Muscle of arm (tissue), 14 donors: ENCODE data around the gene ANKLE2. TPM values are rescaled to one million over a fixed set of nuclear protein-coding genes. Genes with fewer than 3 reads are reported as not detected.
"Not testable (repeated sequence)": the region's sequence is repeated elsewhere in the genome, so short reads cannot be mapped to it uniquely, and the experiment has no call there.

Source experiments
- DNase-seq: peaks from one replicate; pipeline ENCODE4 v3.0.0-alpha.2; 2013
- long read RNA-seq, 11 donors: transcript quantifications; one replicate each; lab custom pipeline, GENCODE V29; 2026
- polyA plus RNA-seq, 12 donors: library from polyadenylated mRNA; unstranded; fragments of 120-200 nt; gene quantifications; one replicate each; pipeline ENCODE4 v1.2.1, GENCODE V29; 2013; ENCODE audit not compliant: insufficient read length in 12 of 12

The ANKLE2 gene
- polyA plus RNA-seq, result 10 to 100 TPM in 11 of 12 donors, not detected in 1; 28.4 to 66.6 (median 44.2) TPM
- long read RNA-seq, donor 1, full-length matches to known transcripts, result 5 of 18 reads
- long read RNA-seq, donor 1, partial matches to known transcripts, result 13 of 18 reads
- long read RNA-seq, donor 1, other reads (novel, unspliced or antisense), result 0 of 18 reads
- long read RNA-seq, donor 2, full-length matches to known transcripts, result 13 of 13 reads
- long read RNA-seq, donor 2, partial matches to known transcripts, result 0 of 13 reads
- long read RNA-seq, donor 2, other reads (novel, unspliced or antisense), result 0 of 13 reads
- long read RNA-seq, donor 3, full-length matches to known transcripts, result 2 of 2 reads
- long read RNA-seq, donor 3, partial matches to known transcripts, result 0 of 2 reads
- long read RNA-seq, donor 3, other reads (novel, unspliced or antisense), result 0 of 2 reads
- long read RNA-seq, donor 4, full-length matches to known transcripts, result 4 of 4 reads
- long read RNA-seq, donor 4, partial matches to known transcripts, result 0 of 4 reads
- long read RNA-seq, donor 4, other reads (novel, unspliced or antisense), result 0 of 4 reads
- long read RNA-seq, donor 5, full-length matches to known transcripts, result 8 of 26 reads
- long read RNA-seq, donor 5, partial matches to known transcripts, result 18 of 26 reads
- long read RNA-seq, donor 5, other reads (novel, unspliced or antisense), result 0 of 26 reads
- long read RNA-seq, donor 6, full-length matches to known transcripts, result 2 of 2 reads
- long read RNA-seq, donor 6, partial matches to known transcripts, result 0 of 2 reads
- long read RNA-seq, donor 6, other reads (novel, unspliced or antisense), result 0 of 2 reads
- long read RNA-seq, donor 7, full-length matches to known transcripts, result 4 of 4 reads
- long read RNA-seq, donor 7, partial matches to known transcripts, result 0 of 4 reads
- long read RNA-seq, donor 7, other reads (novel, unspliced or antisense), result 0 of 4 reads
- long read RNA-seq, donor 8, full-length matches to known transcripts, result 9 of 22 reads
- long read RNA-seq, donor 8, partial matches to known transcripts, result 13 of 22 reads
- long read RNA-seq, donor 8, other reads (novel, unspliced or antisense), result 0 of 22 reads
- long read RNA-seq, donor 9, full-length matches to known transcripts, result 8 of 13 reads
- long read RNA-seq, donor 9, partial matches to known transcripts, result 5 of 13 reads
- long read RNA-seq, donor 9, other reads (novel, unspliced or antisense), result 0 of 13 reads
- long read RNA-seq, donor 10, full-length matches to known transcripts, result 7 of 12 reads
- long read RNA-seq, donor 10, partial matches to known transcripts, result 5 of 12 reads
- long read RNA-seq, donor 10, other reads (novel, unspliced or antisense), result 0 of 12 reads
- long read RNA-seq, donor 11, full-length matches to known transcripts, result 10 of 10 reads
- long read RNA-seq, donor 11, partial matches to known transcripts, result 0 of 10 reads
- long read RNA-seq, donor 11, other reads (novel, unspliced or antisense), result 0 of 10 reads

DNA sequence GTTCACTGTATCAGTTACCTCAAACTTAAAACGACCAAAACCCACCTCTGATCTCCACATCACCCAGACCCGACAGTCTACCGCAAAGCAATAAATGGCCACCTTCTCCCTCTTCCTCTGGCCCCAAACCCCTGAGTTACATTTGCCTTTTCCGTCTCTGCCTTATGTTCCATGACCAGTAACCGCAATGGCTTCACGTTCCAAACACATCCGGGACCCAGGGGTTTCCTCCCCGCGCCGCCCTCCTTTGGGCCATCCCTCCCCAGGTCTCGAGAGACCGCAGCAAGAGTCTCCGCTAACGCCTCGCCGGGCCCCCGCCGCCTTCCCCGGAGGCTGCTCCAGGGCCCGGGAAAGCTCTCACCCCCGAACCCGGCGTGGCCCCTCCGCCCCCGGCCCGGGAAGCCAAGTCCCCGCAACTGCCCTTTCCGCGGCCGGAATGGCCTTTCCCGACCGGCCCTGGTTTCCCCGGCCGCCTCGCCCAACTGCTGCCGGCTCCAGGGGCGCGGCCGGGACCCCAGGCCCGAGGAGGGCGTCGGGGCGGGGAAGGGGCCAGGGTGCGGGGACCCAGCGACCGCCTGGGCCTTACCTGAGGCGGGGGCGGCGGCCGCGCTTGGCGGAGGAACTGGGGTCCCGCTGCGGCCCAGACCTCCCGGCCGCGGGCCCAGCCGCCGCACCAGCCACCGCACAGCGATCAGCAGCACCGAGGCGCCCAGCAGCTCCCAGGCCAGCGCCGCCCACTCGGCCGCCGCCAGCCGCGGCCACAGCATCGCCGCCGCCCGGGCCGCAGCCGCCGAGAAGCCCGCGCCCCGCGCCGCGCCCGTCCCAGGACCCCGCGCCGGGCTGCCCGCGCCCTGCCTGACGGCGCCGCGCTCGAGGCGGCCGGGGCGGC lies at the start of gene ANKLE2:
TSS of gene ANKLE2 (minus strand) at position 801 of the 889 bp plus-strand sequence. CDS start at position 767, 34 bp downstream.
- no peak for DNase-seq

DNA sequence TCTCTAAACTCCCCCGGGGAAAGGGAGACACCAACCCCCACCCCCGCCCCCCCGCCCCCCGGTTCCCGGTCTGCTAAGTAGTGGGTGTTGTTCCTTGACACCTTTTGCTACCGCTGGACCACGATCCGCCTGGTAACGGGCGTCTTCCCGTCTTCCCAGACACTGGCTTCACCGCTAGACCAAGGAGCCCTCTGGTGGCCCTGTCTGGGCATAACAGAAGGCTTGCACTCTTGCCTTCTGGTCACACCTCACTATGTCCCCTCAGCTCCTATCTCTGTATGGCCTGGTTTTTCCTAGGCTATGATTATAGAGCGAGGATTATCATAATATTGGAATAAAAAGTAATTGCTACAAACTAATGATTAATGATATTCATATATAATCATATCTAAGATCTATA lies 47.8 kb upstream of the ANKLE2 start:
- DNase-seq, result not testable (repeated sequence)

DNA sequence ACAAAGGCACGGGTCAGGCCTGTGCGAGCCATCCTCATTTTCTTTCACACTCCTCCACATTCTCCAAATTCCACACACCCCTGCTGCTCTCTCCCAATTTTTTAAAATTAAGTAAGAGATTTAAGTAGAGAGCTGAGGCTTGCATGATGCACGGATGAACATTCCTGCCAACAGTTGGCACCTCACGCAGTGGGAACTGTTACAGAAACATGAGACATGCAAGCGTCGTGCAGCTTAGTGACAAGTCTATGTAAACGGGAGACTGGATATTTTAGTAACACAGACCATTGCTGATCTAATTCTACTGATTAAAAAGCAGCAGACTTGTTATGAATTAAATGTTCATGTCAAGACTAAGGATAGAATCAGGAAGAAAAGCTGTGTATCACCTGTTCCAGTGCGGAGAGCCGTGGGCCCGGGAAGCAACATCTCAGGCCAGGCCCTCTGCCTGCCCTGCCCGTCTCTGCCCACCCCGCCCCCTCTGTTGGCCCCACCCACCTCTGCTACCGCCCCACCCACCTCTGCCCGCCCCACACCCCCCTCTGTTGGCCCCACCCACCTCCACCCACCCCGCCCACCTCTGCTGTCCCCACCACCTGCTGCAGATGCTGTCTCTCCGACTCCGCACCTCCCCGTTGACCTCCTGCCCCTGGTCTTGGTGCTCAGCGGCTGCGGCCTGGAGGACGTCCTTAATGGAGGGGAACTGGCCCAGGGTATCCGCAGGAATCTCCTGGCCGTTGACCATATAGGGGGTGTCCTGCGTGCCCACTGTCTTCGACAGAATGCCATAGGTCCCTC lies 45.9 kb upstream of the ANKLE2 start:
- no peak for DNase-seq

DNA sequence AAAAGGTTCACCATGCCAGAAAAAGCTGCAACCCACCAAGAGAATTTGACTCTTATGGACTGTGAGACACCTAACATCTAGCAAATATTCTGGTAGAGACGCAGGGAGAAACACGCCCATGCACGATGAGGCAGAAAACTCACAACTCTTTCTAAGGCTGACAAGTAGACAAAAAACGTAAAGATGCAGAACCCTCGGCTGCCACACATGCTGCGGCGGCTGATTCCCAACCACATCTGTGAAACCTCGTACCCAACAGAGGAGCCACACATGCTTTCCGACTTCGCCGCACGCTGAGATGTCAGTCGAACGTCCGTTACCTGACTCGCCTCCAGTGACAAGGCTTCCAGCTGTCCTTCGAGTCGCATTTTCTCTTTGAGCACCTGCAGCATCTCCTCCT lies 45.2 kb upstream of the ANKLE2 start:
- DNase-seq, result no peak

GRCh38 chr12:132804426-132804861 lies 42.8 kb upstream of the ANKLE2 start:
- no peak for DNase-seq

GRCh38 chr12:132803888-132804287 lies 42.3 kb upstream of the ANKLE2 start:
- no peak for DNase-seq

- DNase-seq, result no peak
These were observed 41.5 kb upstream of the ANKLE2 start for GRCh38 chr12:132803125-132803524.

GRCh38 chr12:132801741-132802140 lies 40.1 kb upstream of the ANKLE2 start:
- DNase-seq, result no peak

DNA sequence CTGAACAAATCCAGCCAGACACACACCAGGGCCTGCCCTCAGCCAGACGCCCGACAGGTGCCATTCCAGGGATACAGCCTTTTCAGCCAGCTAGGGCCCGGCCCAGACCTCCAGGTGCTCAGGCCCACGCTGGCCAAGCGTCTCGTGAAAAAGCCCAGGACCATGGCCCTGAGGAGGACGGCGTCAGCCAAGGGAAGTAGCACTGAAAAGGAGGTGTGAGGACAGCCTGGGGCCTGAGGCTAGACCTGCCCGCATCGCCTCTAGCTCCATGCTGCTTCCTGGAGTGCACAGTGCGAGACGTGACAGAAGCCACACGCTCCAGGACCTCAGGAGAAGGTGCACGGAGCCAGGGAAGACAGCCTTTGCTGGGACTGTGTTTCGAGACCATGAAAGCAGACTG lies 37.2 kb upstream of the ANKLE2 start:
- no peak for DNase-seq

DNA sequence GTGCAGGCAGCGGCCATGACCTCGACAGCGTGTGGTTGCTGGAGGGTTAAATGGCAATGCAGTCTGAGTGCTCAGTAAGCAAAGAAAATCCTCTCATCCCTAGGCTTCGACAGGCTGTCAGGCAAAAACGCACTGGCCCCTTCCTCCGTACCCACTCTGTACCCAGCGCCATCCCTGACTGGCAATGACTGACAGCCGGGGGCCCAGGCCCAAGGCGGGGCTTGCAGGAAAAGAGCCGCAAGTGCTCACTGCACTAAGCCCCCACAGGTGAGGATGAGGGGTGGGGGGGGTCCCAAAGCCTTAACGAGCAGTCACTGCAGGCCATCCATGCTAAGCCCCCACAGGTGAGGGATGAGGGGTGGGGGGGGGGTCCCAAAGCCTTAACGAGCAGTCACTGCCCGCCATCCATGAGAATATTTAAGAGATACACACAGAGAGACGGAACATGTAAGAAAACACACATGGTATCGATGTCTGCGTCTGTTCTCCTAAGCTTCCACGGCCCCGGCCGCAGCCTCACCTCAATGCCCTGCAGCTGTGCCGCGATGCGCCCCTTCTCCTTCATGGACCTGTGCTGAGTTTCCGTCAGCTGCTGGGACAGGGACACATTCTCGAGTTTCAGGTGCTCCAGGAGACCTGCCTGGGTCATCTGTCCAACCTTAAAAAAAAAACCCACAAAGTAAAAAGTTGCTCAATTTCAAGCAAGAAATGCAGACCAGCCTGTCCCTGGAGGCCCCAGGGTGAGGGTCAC lies 36.4 kb upstream of the ANKLE2 start:
- no peak for DNase-seq

GRCh38 chr12:132795847-132796246 lies 34.2 kb upstream of the ANKLE2 start:
- DNase-seq, result no peak

DNA sequence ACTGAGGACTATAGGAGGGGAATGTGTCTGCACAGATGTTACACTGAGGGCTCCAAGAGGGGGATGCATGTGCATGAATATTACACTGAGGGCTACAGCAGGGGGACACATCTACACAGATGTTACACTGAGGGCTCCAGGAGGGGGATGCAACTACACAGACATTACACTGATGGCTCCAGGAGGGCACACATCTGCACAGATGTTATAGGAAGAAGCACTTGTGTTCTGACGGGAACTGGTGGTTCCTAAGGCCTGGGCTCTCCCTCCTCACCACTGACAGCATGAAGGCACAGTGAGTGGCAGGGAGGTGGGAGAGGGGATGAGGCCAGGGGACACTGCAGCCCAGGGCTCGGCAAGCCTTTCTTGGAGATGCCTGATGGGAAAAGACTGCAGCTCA lies 30.3 kb upstream of the ANKLE2 start:
- not testable (repeated sequence) for DNase-seq

GRCh38 chr12:132789099-132789471 lies 27.5 kb upstream of the ANKLE2 start:
- no peak for DNase-seq

DNA sequence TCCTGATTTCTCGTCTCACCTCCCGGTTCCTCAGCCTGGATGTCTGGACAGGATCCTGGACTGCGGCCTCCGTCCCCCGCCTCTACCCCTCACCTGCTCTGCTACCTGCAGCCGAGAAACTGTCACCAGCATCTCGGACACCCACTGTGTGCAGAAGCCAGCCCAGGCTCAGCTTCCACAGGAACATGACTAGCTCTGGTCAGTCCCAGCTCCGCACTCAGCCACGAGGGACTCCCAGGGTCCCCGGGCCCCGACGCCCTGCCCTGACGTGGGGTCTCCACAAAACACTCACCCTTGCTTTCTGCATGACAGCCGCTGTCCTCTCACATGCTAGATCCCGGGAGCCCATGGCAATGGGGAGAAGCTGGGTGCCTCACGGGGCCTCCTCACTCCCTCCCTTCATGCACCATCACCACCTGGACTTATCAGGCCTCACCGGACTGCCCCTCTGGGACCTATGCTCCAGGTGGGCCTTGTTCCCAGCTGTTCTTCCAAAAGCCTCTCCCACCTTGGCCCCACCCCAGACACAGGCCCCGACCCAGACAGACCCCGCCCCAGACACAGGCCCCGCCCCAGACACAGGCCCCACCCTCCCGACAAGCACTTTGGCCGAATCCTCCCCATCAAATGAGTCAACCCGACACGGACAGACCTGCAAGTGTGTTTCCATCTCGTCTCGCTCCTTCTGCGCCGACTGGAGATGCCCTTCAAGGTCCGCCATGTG lies 26.9 kb upstream of the ANKLE2 start:
- no peak for DNase-seq

DNA sequence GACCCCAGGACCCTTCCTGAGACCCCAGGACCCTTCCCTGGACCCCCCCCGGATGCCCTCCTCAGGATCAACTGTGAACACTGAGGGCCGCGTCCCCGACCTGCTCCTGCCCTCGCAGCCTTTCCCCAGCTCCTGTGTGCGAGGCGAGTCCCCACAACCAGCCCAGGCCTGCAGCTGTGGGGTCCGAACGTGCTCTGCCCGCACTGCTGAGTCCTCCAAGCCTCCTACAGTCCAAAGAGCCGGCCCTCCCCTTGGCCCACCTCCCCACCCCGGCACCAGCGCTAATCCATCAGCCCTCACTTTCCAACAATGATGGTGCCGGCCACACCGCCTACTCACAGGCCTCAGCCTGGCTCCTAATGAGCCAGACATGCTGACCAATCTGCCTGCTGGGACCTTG lies 26.2 kb upstream of the ANKLE2 start:
- no peak for DNase-seq

- DNase-seq, result no peak
These were observed 24.6 kb upstream of the ANKLE2 start for GRCh38 chr12:132786192-132786591.

DNA sequence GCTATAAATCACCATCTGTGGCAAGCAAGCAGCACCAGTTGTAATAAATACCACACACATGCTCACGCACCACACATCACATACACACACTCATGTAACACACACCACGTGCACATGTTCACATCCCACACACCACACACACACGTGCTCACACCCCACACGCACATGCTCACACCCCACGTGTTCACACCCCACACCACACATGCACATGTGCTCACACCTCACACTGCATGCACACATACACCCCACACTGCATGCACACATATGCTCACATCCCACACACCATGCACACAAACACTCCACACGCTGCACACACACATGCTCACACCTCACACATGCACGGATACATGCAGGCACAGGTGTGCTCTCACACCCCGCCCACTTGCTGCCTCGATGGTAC lies 22.9 kb upstream of the ANKLE2 start:
- DNase-seq, result no peak

- no peak for DNase-seq
These were observed 22.4 kb upstream of the ANKLE2 start for GRCh38 chr12:132783917-132784531.
